Right lung (tissue), 5 donors: ENCODE data around the gene FILIP1. TPM values are rescaled to one million over a fixed set of nuclear protein-coding genes. Genes with fewer than 3 reads are reported as not detected.

ENCODE experiments used
- DNase-seq, 2 donors: peaks; one replicate each; pipeline ENCODE4 v3.0.0-alpha.2; 2013
- polyA plus RNA-seq, 5 donors: library from polyadenylated mRNA; unstranded; fragments of 120-200 nt; gene quantifications; one replicate each; pipeline versions ENCODE4 v1.2.1 to v1.2.3, GENCODE V29; 2013; ENCODE audit warnings: inconsistent platforms in 1 of 5, low replicate concordance in 1 of 5; ENCODE audit not compliant: insufficient read length in 5 of 5, insufficient read depth in 1 of 5

Gene FILIP1
- polyA plus RNA-seq, 5 donors, result 20.2 to 45.3 (median 37.6) TPM

- no peak for DNase-seq
These were observed 107.4 kb downstream of the FILIP1 start for GRCh38 chr6:75386050-75386770.

GRCh38 chr6:75384116-75384515 lies 109.5 kb downstream of the FILIP1 start:
- DNase-seq, result no peak

- DNase-seq, result no peak
These were observed 111.0 kb downstream of the FILIP1 start for GRCh38 chr6:75382634-75382900.

- DNase-seq, result peak; percentile 70 to 75
These were observed 111.5 kb downstream of the FILIP1 start for GRCh38 chr6:75381877-75382633.

- DNase-seq, result no peak
These were observed 114.1 kb downstream of the FILIP1 start for GRCh38 chr6:75379536-75379935.

GRCh38 chr6:75378101-75378500 lies 115.5 kb downstream of the FILIP1 start:
- DNase-seq, result no peak

GRCh38 chr6:75377386-75377785 lies 116.2 kb downstream of the FILIP1 start:
- no peak for DNase-seq

- DNase-seq, result no peak
These were observed 117.1 kb downstream of the FILIP1 start for GRCh38 chr6:75376347-75377024.

- no peak for DNase-seq
These were observed 118.6 kb downstream of the FILIP1 start for GRCh38 chr6:75374961-75375400.

- no peak for DNase-seq
These were observed 120.7 kb downstream of the FILIP1 start for GRCh38 chr6:75372884-75373283.

GRCh38 chr6:75370011-75370410 lies 123.6 kb downstream of the FILIP1 start:
- no peak for DNase-seq

GRCh38 chr6:75368864-75369402 lies 124.7 kb downstream of the FILIP1 start:
- DNase-seq, result no peak

GRCh38 chr6:75368151-75368779 lies 125.3 kb downstream of the FILIP1 start:
- peak in 1 of 2 donors; percentile 34 for DNase-seq

- DNase-seq, result no peak
These were observed 130.3 kb downstream of the FILIP1 start for GRCh38 chr6:75363304-75363703.

- no peak for DNase-seq
These were observed 140.0 kb downstream of the FILIP1 start for GRCh38 chr6:75353644-75354043.

GRCh38 chr6:75351570-75351969 lies 142.0 kb downstream of the FILIP1 start:
- no peak for DNase-seq

GRCh38 chr6:75350808-75351207 lies 142.8 kb downstream of the FILIP1 start:
- no peak for DNase-seq

GRCh38 chr6:75350156-75350555 lies 143.4 kb downstream of the FILIP1 start:
- no peak for DNase-seq

GRCh38 chr6:75349262-75349984 lies 144.2 kb downstream of the FILIP1 start:
- peak in 1 of 2 donors; percentile 50 for DNase-seq

- DNase-seq, result no peak
These were observed 144.7 kb downstream of the FILIP1 start for GRCh38 chr6:75348882-75349261.

- no peak for DNase-seq
These were observed 145.5 kb downstream of the FILIP1 start for GRCh38 chr6:75347898-75348610.
